ENCODE data around the gene MKKS. TPM values are rescaled to one million over a fixed set of nuclear protein-coding genes. Genes with fewer than 3 reads are reported as not detected.
"Not testable (repeated sequence)": the region's sequence is repeated elsewhere in the genome, so short reads cannot be mapped to it uniquely, and the experiment has no call there.

The MKKS gene
- total RNA-seq, 1 experiment from 2014 or later, result 14.1 TPM

- no peak for DNase-seq (ENCODE audit: low spot score)
These were observed 21.2 kb downstream of the MKKS start for GRCh38 chr20:10412591-10413408.

GRCh38 chr20:10411673-10412072, 22.3 kb downstream of the MKKS start:
- no peak for DNase-seq (ENCODE audit: low spot score)

- DNase-seq (ENCODE audit: low spot score), result no peak
These were observed 25.8 kb downstream of the MKKS start for GRCh38 chr20:10408108-10408813.

- no peak for DNase-seq (ENCODE audit: low spot score)
These were observed 29.0 kb downstream of the MKKS start for GRCh38 chr20:10404959-10405530.

GRCh38 chr20:10404023-10404628, 29.9 kb downstream of the MKKS start:
- DNase-seq (ENCODE audit: low spot score), result no peak

- DNase-seq (ENCODE audit: low spot score), result no peak
These were observed 30.9 kb downstream of the MKKS start for GRCh38 chr20:10402938-10403608.

- DNase-seq (ENCODE audit: low spot score), result no peak
These were observed 35.1 kb downstream of the MKKS start for GRCh38 chr20:10398834-10399369.

- not testable (repeated sequence) for DNase-seq (ENCODE audit: low spot score)
These were observed 39.3 kb downstream of the MKKS start for GRCh38 chr20:10394752-10395151.

GRCh38 chr20:10390709-10391108, 43.3 kb downstream of the MKKS start:
- DNase-seq (ENCODE audit: low spot score), result no peak

- no peak for DNase-seq (ENCODE audit: low spot score)
These were observed 45.4 kb downstream of the MKKS start for GRCh38 chr20:10388597-10388996.

GRCh38 chr20:10387686-10388085, 46.3 kb downstream of the MKKS start:
- DNase-seq (ENCODE audit: low spot score), result no peak

GRCh38 chr20:10385850-10386544, 48.0 kb downstream of the MKKS start:
- DNase-seq (ENCODE audit: low spot score), result no peak

- DNase-seq (ENCODE audit: low spot score), result no peak
These were observed 52.5 kb downstream of the MKKS start for GRCh38 chr20:10381477-10381876.

- DNase-seq (ENCODE audit: low spot score), result no peak
These were observed 54.3 kb downstream of the MKKS start for GRCh38 chr20:10379761-10380160.

GRCh38 chr20:10376270-10377075, 57.5 kb downstream of the MKKS start:
- no peak for DNase-seq (ENCODE audit: low spot score)

GRCh38 chr20:10375191-10375590, 58.8 kb downstream of the MKKS start:
- DNase-seq (ENCODE audit: low spot score), result no peak

GRCh38 chr20:10374036-10374435, 60.0 kb downstream of the MKKS start:
- DNase-seq (ENCODE audit: low spot score), result no peak

- no peak for DNase-seq (ENCODE audit: low spot score)
These were observed 62.6 kb downstream of the MKKS start for GRCh38 chr20:10371467-10371866.

- DNase-seq (ENCODE audit: low spot score), result no peak
These were observed 63.7 kb downstream of the MKKS start for GRCh38 chr20:10370091-10370887.
